ENCODE results near the gene CEP350.
A peak's percentile ranks its signal among the peaks of the same experiment; 100 is the strongest.
"Not testable (repeated sequence)": the region's sequence is repeated elsewhere in the genome, so short reads cannot be mapped to it uniquely, and the experiment has no call there.

CEP350 gene

DNA sequence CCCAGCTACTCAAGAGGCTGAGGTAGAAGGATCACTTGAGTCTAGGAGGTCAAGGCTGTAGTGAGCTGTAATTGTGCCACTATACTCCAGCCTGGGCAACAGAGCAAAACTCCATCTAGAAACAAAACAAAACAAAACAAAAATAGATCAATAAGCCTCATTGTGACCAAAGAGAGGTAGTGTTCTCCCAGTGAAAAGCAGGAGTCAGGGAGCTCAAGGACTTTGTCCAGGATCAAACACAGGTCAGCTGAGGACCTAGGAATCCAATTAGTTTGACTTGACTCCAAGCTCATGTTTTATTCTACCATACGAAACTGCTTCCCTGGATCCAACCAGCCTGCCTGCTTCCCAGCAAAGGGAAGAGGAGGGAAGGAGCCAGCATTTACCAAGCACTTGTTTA lies 178.6 kb downstream of the CEP350 start:
- DNase-seq = no peak

- not testable (repeated sequence) for DNase-seq
Measured at GRCh38 chr1:180133688-180134087, 179.1 kb downstream of the CEP350 start.

GRCh38 chr1:180135535-180135934 lies 180.9 kb downstream of the CEP350 start:
- DNase-seq = no peak

DNA sequence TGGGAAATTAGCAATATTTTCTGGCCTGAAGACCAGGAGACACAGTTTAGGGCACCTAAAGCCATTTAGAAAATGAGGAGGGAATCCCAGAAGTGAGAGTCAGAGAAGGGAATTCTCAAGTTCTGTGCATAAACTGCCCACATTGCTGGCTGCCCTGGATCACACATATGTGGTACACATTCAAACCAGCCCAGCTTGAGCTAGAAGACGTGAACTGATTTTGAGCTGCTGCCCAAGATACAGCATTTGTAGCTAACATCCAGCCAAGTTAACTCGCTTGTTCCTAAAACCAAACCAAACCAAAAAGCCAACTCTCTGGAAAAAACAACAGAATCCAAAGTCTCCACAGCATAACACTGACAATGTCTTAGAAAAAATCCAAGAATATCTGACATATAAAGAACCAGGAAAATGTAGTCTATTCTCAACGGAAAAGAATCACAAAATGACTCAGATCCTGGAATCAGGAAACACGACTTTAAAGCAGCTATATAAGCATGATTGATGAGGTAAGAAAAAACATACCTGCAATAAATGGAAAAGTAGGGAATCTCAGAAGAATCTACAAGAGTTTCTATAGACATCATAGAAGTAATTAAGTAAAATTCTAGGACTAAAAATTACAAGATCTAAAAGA lies 181.8 kb downstream of the CEP350 start:
- no peak for DNase-seq

DNA sequence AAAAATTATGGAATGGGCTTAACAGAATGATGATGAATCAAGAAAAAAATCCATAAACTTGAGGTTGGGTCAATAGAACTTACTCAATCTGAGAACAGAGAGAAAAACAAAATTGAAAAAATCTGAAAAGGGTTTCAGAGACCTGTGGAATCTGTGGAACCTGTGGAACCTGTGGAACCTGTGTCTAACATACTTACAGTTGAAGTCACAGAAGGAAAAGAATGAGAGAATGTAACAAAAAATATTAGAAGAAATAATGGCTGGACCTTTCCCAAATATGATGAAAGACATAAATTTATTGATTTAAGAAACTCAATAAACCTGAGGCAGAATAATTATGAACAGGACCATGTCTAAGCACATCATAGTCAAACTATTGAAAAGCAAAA lies 182.4 kb downstream of the CEP350 start:
- DNase-seq = no peak

DNA sequence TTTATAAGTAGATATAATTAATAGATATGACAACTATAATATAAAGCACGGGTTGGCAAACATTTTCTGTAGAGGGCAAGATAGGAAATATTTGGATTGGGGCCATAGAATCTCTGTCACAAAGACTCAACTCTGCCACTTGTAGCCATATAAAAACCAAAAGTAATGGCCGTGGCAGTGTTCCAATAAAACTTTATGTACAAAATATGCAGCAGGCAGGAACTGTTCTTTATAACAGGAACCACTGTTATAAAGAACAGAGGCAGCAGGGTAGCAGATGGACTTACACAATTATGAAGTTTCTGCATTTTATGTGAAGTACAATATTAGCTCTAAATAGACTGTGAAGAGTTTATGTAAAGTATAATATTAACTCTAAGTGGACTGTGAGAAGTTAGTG lies 183.2 kb downstream of the CEP350 start:
- no peak for DNase-seq

- no peak for DNase-seq
Measured at GRCh38 chr1:180141381-180141934, 186.8 kb downstream of the CEP350 start.

GRCh38 chr1:180143359-180143758 lies 188.7 kb downstream of the CEP350 start:
- DNase-seq = no peak

DNA sequence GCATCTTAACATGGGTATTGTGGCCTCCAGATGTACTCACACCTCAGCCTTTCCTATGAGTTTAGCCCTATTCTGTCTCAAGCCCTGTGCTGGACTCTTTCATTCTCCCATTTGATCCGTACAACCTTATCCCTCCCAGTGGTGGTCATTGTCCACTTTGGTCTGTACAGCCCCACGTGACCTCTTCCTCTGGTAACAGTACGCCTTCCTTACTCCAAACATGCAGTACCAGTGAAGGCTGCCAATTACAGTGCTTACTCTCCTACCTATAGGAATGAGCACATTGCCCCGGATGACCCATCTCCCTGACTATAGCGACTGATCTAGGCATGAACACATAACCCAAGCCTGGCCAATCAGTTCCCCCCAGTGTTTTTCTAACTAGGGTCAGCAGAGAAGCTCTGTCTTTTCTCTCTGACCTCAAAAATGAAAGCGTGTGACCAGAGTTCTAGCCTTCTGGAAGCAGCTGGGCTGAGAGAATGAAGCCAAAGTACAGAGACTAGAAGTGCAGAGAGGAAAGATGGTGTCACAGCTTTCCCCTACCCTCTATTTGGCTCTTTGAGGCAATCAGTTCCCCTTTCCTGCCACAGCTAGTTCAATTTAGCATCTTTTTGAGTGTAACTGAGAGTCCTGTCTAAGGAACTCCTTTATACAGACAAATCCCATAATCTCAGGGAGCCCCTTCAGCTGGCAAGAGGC lies 190.2 kb downstream of the CEP350 start:
- no peak for DNase-seq

GRCh38 chr1:180145446-180145845 lies 190.8 kb downstream of the CEP350 start:
- no peak for DNase-seq

DNA sequence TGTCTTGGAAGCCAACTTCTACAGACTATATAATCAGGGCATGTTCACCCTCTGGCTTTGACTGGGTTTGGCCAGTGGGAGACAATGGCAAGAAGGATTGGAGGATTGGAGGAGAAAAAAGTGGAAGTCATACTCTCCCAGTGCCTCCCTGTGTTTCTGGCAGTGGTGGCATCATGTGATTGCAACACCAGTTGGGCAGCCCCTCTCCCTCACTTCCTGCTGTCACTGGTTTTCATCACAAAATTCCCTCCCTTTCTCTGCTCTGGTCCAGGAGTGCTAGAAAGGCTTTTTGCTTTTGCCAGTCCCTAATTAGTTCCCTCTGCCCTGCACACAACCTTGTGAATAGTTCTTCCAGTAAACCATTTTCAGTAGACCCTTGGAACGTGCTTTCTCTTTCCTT lies 196.4 kb downstream of the CEP350 start:
- no peak for DNase-seq

GRCh38 chr1:180151508-180151907 lies 196.9 kb downstream of the CEP350 start:
- no peak for DNase-seq

DNA sequence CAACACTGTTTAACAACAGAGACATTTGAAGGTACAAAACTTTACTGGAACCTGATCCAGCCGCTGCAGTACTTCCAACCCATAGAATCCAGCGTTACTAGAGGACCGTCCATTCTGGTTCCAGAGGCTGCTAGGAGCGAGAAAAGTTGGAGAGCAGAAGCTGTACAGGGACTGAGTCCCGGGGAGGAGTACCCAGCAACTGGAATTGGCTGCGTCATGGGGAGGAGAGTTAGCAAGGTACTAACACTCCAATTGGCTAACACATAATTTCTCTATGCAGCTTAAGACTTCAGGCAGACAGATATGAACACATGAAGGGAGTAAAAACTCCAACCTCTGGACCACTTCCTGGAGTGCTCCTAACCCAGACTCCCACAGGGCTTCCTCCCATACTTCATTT lies 198.0 kb downstream of the CEP350 start:
- DNase-seq = no peak

GRCh38 chr1:180153032-180153431 lies 198.4 kb downstream of the CEP350 start:
- no peak for DNase-seq

DNA sequence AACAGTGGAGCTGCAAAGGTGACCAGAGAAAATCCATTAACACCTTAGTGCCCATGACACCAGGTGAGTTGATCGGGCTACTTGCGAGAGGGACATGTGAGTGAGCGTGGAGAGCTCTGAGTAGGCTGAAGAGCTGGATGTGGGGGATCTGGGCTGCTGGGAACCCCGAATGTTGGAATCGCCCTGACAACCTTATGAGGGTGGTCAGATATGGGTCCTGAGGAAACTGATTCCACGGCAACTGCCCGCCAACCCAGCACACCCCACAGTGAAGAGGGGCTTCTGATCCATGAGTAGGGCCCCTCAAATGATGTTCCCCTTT lies 199.4 kb downstream of the CEP350 start:
- no peak for DNase-seq

GRCh38 chr1:180154325-180155181 lies 199.9 kb downstream of the CEP350 start, which contains the start of gene QSOX1:
QSOX1 (plus strand) TSS chr1:180154869; CDS start chr1:180154908, 39 bp downstream.
- DNase-seq = peak; percentile 87

GRCh38 chr1:180155182-180155682 lies 200.6 kb downstream of the CEP350 start:
- peak; percentile 27 for DNase-seq

GRCh38 chr1:180156201-180156600 lies 201.6 kb downstream of the CEP350 start:
- no peak for DNase-seq

DNA sequence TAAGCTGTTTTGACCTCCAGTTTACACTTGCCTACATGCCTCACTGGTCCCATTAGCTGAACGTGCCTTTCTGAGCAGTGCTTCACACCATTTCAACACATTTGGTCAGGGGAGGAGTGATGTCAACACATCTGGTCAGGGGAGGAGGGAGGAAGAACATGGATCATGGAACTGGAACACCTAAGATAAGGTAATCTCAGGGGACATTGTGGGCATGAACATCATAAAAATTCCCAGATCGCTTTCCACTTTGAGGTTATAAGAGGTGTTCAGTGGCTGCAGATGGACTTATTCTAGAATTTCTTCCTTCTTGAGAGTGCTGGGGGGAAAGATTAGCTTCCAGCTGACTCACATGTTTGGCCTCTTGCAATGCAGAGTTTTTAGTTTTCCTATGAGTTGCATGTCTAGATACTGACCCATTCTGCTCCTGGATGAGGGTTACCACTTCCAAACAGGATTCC lies 202.1 kb downstream of the CEP350 start:
- no peak for DNase-seq

GRCh38 chr1:180157108-180157507 lies 202.5 kb downstream of the CEP350 start:
- DNase-seq = no peak

DNA sequence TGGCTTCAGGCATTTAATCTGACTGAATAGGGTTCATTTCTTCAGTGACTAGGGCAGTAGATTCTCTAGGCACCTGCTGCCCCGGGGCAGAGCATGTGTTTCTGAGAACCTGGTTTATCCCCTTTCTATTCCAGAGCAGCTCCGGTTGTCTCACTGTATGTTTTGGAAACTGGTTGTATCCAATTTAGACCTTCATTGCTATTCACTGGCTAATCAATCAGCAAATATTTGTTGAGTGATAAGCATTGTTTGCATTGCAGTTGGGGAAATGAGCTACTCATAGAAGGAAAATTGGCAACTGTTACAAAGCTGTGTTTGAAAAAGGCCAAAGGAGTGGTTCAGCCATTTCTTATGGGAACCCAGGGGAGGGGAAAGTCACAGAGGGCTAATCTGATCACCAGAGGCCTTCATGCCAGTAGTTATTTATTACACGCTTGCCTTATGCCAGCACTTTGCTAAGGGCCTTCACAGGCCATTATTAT lies 203.0 kb downstream of the CEP350 start:
- DNase-seq = no peak

DNA sequence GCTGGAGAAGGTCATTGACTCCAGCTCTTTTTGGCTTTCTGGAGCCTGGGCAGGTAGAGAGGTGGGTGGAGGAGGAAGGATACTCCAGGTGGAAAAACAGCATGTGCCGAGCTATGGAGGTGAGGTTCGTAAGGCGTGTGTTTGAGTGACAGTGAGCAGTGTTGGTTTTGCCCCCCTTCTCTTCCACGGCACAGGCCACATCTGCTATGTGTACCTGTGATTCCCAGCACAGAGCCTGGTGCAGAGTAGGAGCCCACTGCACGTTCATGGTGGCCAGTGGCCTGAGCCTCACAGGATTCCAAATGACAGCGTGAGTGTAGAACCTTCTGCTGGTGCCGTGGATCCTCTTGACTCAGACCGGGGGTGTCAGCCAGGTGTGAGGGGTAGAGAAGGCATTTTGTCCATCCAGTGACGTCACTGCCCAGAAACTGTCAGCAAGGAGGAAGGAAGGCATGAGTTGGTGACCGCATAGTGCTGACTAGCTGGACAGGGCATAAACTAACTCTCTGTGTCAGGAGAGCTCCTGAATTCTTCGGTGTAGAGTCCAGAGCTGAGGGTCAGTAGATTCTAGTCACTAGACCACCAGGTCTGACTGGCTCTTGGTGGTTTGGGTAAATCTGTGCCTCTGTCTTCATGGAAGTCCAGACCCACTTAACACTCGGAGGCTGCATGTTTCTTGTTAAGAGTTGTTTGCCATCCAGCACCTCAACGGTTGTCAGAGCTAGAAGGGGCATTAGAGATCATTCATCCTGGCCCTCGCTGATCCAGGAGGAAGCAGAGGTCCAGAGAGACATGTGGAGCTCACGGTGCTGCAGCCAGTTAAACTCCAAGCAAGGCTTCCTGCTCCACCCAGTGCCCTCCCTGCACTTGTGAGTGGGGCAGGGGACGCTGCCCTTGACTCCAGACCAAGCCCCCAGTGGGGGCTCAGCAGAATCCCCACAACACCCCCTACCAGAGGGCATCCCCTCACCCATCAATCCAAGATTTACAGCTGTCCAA lies 203.8 kb downstream of the CEP350 start:
- no peak for DNase-seq
